IMR-90 (cell line): ENCODE measurements around the gene POMT1. TPM values are rescaled to one million over a fixed set of nuclear protein-coding genes. Genes with fewer than 3 reads are reported as not detected.

Experiments used
- ATAC-seq: fragments of 200-7000 bp; cut with Tn5 transposase; 2 replicates; pipeline ENCODE4 v1.9.1; 2020; ENCODE audit warnings: low read depth, mild to moderate bottlenecking, moderate library complexity
- BruUV-seq: library from RNA; stranded (reverse); fragments of 400-500 nt; replicated peaks from 2 replicates; lab custom pipeline; 2021; lab: Mats Ljungman, UMichigan
- CTCF ChIA-PET: fragments of 300-600 bp; formaldehyde crosslinking; extraction: SDS; loops from one replicate; lab custom pipeline; 2021; ENCODE audit warnings: antibody characterized with exemption; lab: Yijun Ruan, JAX
- POLR2A ChIA-PET: fragments of 300-600 bp; sonication (Branson Sonifier 250); formaldehyde crosslinking; loops from one replicate; lab custom pipeline; 2022; ENCODE audit warnings: antibody characterized with exemption; ENCODE audit not compliant: unreplicated experiment; lab: Charles Lee
- DNase-seq: peaks from one replicate; pipeline ENCODE4 v3.0.0; 2013
- H2AFZ ChIP-seq: replicated peaks from 2 replicates; pipeline ENCODE3; 2013; ENCODE audit warnings: low read length, mild to moderate bottlenecking; ENCODE audit not compliant: poor library complexity
- H2AK5ac ChIP-seq: 2 replicates; pipeline ENCODE4 v1.6.1; 2013; ENCODE audit warnings: low read depth, low read length, inconsistent platforms
- H2AK9ac ChIP-seq: replicated peaks from 2 replicates; pipeline ENCODE3; 2013; ENCODE audit warnings: mild to moderate bottlenecking, low read depth, low read length, moderate library complexity; ENCODE audit not compliant: poor library complexity
- H2BK120ac ChIP-seq: 2 replicates; pipeline ENCODE4 v1.6.1; 2013; ENCODE audit warnings: low read depth, low read length, inconsistent platforms
- H2BK15ac ChIP-seq: 3 replicates; pipeline ENCODE4 v1.6.1; 2013; ENCODE audit warnings: low read depth, low read length, inconsistent platforms
- H2BK20ac ChIP-seq: 2 replicates; pipeline ENCODE4 v1.6.1; 2013; ENCODE audit warnings: low read depth, mild to moderate bottlenecking, inconsistent platforms, low read length, moderate library complexity
- H2BK5ac ChIP-seq: 2 replicates; pipeline ENCODE4 v1.6.1; 2013; ENCODE audit warnings: mild to moderate bottlenecking, low read depth, low read length, inconsistent platforms; ENCODE audit not compliant: poor library complexity, severe bottlenecking
- H3K14ac ChIP-seq: replicated peaks from 2 replicates; pipeline ENCODE4 v1.6.1; 2013; ENCODE audit warnings: low read depth, low read length, inconsistent platforms
- H3K18ac ChIP-seq: 2 replicates; pipeline ENCODE4 v1.6.1; 2013; ENCODE audit warnings: low read depth, low read length, control low read depth
- H3K23ac ChIP-seq: 2 replicates; pipeline ENCODE4 v1.6.1; 2013; ENCODE audit warnings: low read depth, low read length, inconsistent platforms
- H3K27ac ChIP-seq: 2 replicates; pipeline ENCODE4 v1.5.1; 2013; ENCODE audit warnings: mild to moderate bottlenecking, control low read depth, low read length; ENCODE audit not compliant: insufficient read depth
- H3K27me3 ChIP-seq: 2 replicates; pipeline ENCODE4 v1.6.1; 2013; ENCODE audit warnings: low read length; ENCODE audit not compliant: control insufficient read depth, insufficient read depth
- H3K36me3 ChIP-seq: 2 replicates; pipeline ENCODE4 v1.6.1; 2013; ENCODE audit warnings: low read length, mixed read lengths; ENCODE audit not compliant: control insufficient read depth, insufficient read depth
- H3K4ac ChIP-seq: 2 replicates; pipeline ENCODE4 v1.6.1; 2013; ENCODE audit warnings: low read depth, low read length, inconsistent platforms
- H3K4me1 ChIP-seq: 2 replicates; pipeline ENCODE4 v1.6.1; 2013; ENCODE audit warnings: low read length, mixed read lengths; ENCODE audit not compliant: control insufficient read depth, insufficient read depth
- H3K4me2 ChIP-seq: 2 replicates; pipeline ENCODE4 v1.6.1; 2013; ENCODE audit warnings: low read depth, mild to moderate bottlenecking, control low read depth, low read length, moderate library complexity
- H3K4me3 ChIP-seq: 2 replicates; pipeline ENCODE4 v1.5.1; 2013; ENCODE audit warnings: low read depth, mild to moderate bottlenecking, control low read depth, low read length, moderate library complexity; ENCODE audit not compliant: insufficient read depth
- H3K56ac ChIP-seq: 2 replicates; pipeline ENCODE4 v1.6.1; 2013; ENCODE audit warnings: low read length, inconsistent platforms; ENCODE audit not compliant: insufficient read depth; ENCODE audit errors: extremely low read depth
- H3K79me1 ChIP-seq, 2 experiments: 2 replicates each; pipeline ENCODE4 v1.6.1; 2013; ENCODE audit warnings: low read length in 2 of 2, inconsistent platforms in 1 of 2, low read depth in 1 of 2
- H3K9ac ChIP-seq: 2 replicates; pipeline ENCODE4 v1.6.1; 2013; ENCODE audit warnings: low read depth, low read length, control low read depth
- H3K9me1 ChIP-seq: 2 replicates; pipeline ENCODE4 v1.6.1; 2013; ENCODE audit warnings: low read length, inconsistent platforms; ENCODE audit not compliant: insufficient read depth
- H3K9me3 ChIP-seq: 2 replicates; pipeline ENCODE4 v1.6.1; 2013; ENCODE audit warnings: low read length; ENCODE audit not compliant: control insufficient read depth, insufficient read depth
- H4K20me1 ChIP-seq: 2 replicates; pipeline ENCODE4 v1.6.1; 2013; ENCODE audit warnings: low read length, inconsistent platforms; ENCODE audit not compliant: insufficient read depth
- H4K5ac ChIP-seq: 2 replicates; pipeline ENCODE4 v1.6.1; 2013; ENCODE audit warnings: mild to moderate bottlenecking, low read depth, low read length, control low read depth
- H4K8ac ChIP-seq, 2 experiments: 2 replicates each; pipeline ENCODE4 v1.6.1; 2013; ENCODE audit warnings: low read depth in 2 of 2, low read length in 2 of 2, control low read depth in 1 of 2, inconsistent platforms in 1 of 2
- H4K91ac ChIP-seq: 2 replicates; pipeline ENCODE4 v1.6.1; 2013; ENCODE audit warnings: low read depth, low read length, inconsistent platforms; ENCODE audit not compliant: insufficient read depth
- CEBPB ChIP-seq: IDR thresholded peaks from 2 replicates; pipeline ENCODE4 v1.6.1; 2012; ENCODE audit warnings: low read depth, low read length, improper control_type of control experiment
- FOS ChIP-seq: fragments of 150-350 bp; IDR thresholded peaks from 2 replicates; pipeline ENCODE4 v1.6.1; 2016; ENCODE audit warnings: low read depth, low read length
- MAFK ChIP-seq: IDR thresholded peaks from 2 replicates; pipeline ENCODE4 v1.6.1; 2012; ENCODE audit warnings: low read depth, low read length, improper control_type of control experiment
- POLR2A ChIP-seq: IDR thresholded peaks from 2 replicates; pipeline ENCODE4 v1.6.1; 2012; ENCODE audit warnings: mild to moderate bottlenecking, low read depth, low read length
- RFX5 ChIP-seq: IDR thresholded peaks from 2 replicates; pipeline ENCODE4 v1.8.0; 2012; ENCODE audit warnings: low read depth, mild to moderate bottlenecking, low read length, moderate library complexity
- SMC3 ChIP-seq: fragments of 150-350 bp; IDR thresholded peaks from 2 replicates; pipeline ENCODE4 v1.6.1; 2016; ENCODE audit warnings: low read depth, mild to moderate bottlenecking, antibody characterized with exemption, low read length, moderate library complexity
- WGBS, 2 experiments: methylation state at CpG; one replicate each; pipeline versions ENCODE4 v1.1.5 to v1.1.7; 2013; ENCODE audit warnings: missing lambda C conversion rate in 2 of 2; ENCODE audit not compliant: insufficient read length in 1 of 2; ENCODE audit errors: extremely low coverage in 2 of 2; 5-methylcytosine and 5-hydroxymethylcytosine counted together
- dilution Hi-C: fragments of 300-500 bp; cut with HindIII; formaldehyde crosslinking; loops from one replicate; pipeline ENCODE4 v1.14.3; 2018; ENCODE audit warnings: low sequenced_read_pairs; ENCODE audit not compliant: unreplicated experiment
- in situ Hi-C: fragments of 300-500 bp; cut with MboI; formaldehyde crosslinking; loops from 3 replicates; pipeline ENCODE4 v1.14.3; 2019; ENCODE audit warnings: low sequenced_read_pairs, inconsistent platforms, mixed read lengths
- intact Hi-C: fragments of 100-400 bp; cut with micrococcal nuclease; formaldehyde crosslinking; loops from 2 replicates; pipeline ENCODE4 v1.10.0; 2022
- polyA plus RNA-seq, 3 experiments: library from polyadenylated mRNA; depleted of rRNA; stranded (reverse); fragments of >200 nt; gene quantifications; 2 replicates each; pipeline ENCODE4 v1.2.3, GENCODE V29; 2012; ENCODE audit warnings: low replicate concordance in 1 of 3
- total RNA-seq: library from RNA; depleted of rRNA; stranded (reverse); fragments of >200 nt; gene quantifications from 2 replicates; pipeline ENCODE4 v1.2.3, GENCODE V29; 2012
- TF ChIP-seq, protein P1 (sequence below): fragments of 150-350 bp; IDR thresholded peaks from 2 replicates; pipeline ENCODE4 v1.6.1; 2017; ENCODE audit warnings: mild to moderate bottlenecking, antibody characterized with exemption, low read length, low read depth

Gene POMT1
- total and polyA plus RNA-seq, 2 of the 4 experiments (the other 2 are of a cell fraction) = 24.2 to 36.5 TPM

DNA sequence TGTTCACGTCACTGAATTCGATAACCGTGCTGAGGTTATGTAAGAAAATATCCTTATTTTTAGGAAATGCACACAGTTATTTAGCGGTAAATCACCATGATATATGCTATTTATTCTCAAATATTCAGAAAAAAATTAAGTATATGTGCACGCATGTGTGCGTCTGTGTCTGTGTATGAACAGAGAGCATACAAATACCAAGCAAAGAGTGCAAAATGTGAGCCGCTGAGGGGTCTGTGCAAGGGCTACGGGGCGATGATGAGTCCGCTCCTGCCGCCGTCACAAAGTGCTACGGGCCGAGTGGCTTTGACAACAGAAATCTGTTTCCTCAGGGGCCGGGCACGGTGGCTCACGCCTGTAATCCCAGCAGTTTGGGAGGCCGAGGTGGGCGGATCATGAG, 35.2 kb downstream of the POMT1 start:
- no peak overlapping the region for H3K14ac ChIP-seq
- no peaks in the 10 kb centered on the region for H3K4me1 ChIP-seq
- dilution Hi-C loops (no loop called here), in situ Hi-C loops (no loop called here), intact Hi-C loops (no loop called here)
- H3K79me1 ChIP-seq = no peaks in the 10 kb centered on the region
- H3K9me1 ChIP-seq = no peaks in the 10 kb centered on the region
- ChIA-PET POLR2A (no interaction called here), CTCF (no interaction called here)
- no TSS peak for BruUV-seq
- DNase-seq (no peak), ATAC-seq (no peak)
- no peak overlapping the region for H2BK20ac ChIP-seq
- no peak overlapping the region for H3K9ac ChIP-seq
- H3K9me3 ChIP-seq = peaks cover 8% of the 10 kb centered on the region
- no peaks in the 10 kb centered on the region for H3K36me3 ChIP-seq
- no peak overlapping the region for H3K56ac ChIP-seq
- H4K20me1 ChIP-seq = no peaks in the 10 kb centered on the region
- WGBS, 2 experiments = 96% methylated on average over 7 of the region's 19 CpGs; no CpG with 5 or more reads in 1 of the 2 experiments
- H3K23ac ChIP-seq = no peak overlapping the region
- no peak overlapping the region for H2BK5ac ChIP-seq
- no peak overlapping the region for H2AK5ac ChIP-seq
- no peak overlapping the region for H4K91ac ChIP-seq
- no peak overlapping the region for H3K27ac ChIP-seq
- no peak overlapping the region for H3K4ac ChIP-seq
- no peak overlapping the region for H3K4me3 ChIP-seq
- H4K5ac ChIP-seq = no peak overlapping the region
- no peak overlapping the region for H4K8ac ChIP-seq
- H2BK120ac ChIP-seq = no peak overlapping the region
- TF ChIP-seq RFX5 = no peak
- no peak for TF ChIP-seq SMC3
- TF ChIP-seq FOS = no peak
- TF ChIP-seq MAFK = no peak
- TF ChIP-seq POLR2A = no peak
- TF ChIP-seq, protein P1, sequence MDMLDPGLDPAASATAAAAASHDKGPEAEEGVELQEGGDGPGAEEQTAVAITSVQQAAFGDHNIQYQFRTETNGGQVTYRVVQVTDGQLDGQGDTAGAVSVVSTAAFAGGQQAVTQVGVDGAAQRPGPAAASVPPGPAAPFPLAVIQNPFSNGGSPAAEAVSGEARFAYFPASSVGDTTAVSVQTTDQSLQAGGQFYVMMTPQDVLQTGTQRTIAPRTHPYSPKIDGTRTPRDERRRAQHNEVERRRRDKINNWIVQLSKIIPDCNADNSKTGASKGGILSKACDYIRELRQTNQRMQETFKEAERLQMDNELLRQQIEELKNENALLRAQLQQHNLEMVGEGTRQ = no peak
- TF ChIP-seq CEBPB = no peak
- H2AFZ ChIP-seq = no peak overlapping the region
- no peak overlapping the region for H3K4me2 ChIP-seq
- no peak overlapping the region for H3K18ac ChIP-seq
- H3K27me3 ChIP-seq = peaks cover 10% of the 10 kb centered on the region
- H2BK15ac ChIP-seq = no peak overlapping the region
- H2AK9ac ChIP-seq = no peak overlapping the region
